Upper lobe of right lung (tissue), 1 donor: Measurements from ENCODE around the gene EHMT2. TPM values are rescaled to one million over a fixed set of nuclear protein-coding genes. Genes with fewer than 3 reads are reported as not detected.
"Not testable (repeated sequence)": the region's sequence is repeated elsewhere in the genome, so short reads cannot be mapped to it uniquely, and the experiment has no call there.

ENCODE experiments used
- ATAC-seq: fragments of 200-7000 bp; cut with Tn5 transposase; one replicate; pipeline ENCODE4 v1.9.1; 2020; ENCODE audit warnings: mild to moderate bottlenecking, moderate library complexity
- DNase-seq: peaks from one replicate; pipeline ENCODE4 v3.0.0-alpha.2; 2020
- H3K27ac ChIP-seq: fragments of 200-600 bp; one replicate; pipeline ENCODE4 v1.8.0; 2022
- H3K27me3 ChIP-seq: fragments of 200-600 bp; one replicate; pipeline ENCODE4 v1.8.0; 2022; ENCODE audit warnings: mild to moderate bottlenecking
- H3K36me3 ChIP-seq: fragments of 200-600 bp; one replicate; pipeline ENCODE4 v1.8.0; 2022
- H3K4me1 ChIP-seq: fragments of 200-600 bp; one replicate; pipeline ENCODE4 v1.8.0; 2022
- H3K4me3 ChIP-seq: fragments of 200-600 bp; one replicate; pipeline ENCODE4 v1.8.0; 2022; ENCODE audit warnings: mild to moderate bottlenecking
- H3K9me3 ChIP-seq: fragments of 200-600 bp; one replicate; pipeline ENCODE4 v1.8.0; 2022
- intact Hi-C: fragments of 100-400 bp; cut with DNase I; formaldehyde crosslinking; loops from one replicate; pipeline ENCODE4 v1.11.0; 2022
- total RNA-seq: library from RNA; stranded (reverse); fragmentation: NEBNext Ultra II Directional; extraction: Animal tissue kit (Norgen Biotek cat#: 25700); gene quantifications from one replicate; pipeline ENCODE4 v1.2.1, GENCODE V29; 2021
- TF ChIP-seq, protein P1 (sequence below): fragments of 200-600 bp; IDR thresholded peaks from one replicate; pipeline ENCODE4 v1.8.0; 2022; ENCODE audit warnings: antibody characterized with exemption
- donor health status: DM: no; HTN: yes; CAD: no; lungs with severe emphysema.

The EHMT2 gene
- total RNA-seq, 1 donor from 2014 or later, result 36.0 TPM

DNA sequence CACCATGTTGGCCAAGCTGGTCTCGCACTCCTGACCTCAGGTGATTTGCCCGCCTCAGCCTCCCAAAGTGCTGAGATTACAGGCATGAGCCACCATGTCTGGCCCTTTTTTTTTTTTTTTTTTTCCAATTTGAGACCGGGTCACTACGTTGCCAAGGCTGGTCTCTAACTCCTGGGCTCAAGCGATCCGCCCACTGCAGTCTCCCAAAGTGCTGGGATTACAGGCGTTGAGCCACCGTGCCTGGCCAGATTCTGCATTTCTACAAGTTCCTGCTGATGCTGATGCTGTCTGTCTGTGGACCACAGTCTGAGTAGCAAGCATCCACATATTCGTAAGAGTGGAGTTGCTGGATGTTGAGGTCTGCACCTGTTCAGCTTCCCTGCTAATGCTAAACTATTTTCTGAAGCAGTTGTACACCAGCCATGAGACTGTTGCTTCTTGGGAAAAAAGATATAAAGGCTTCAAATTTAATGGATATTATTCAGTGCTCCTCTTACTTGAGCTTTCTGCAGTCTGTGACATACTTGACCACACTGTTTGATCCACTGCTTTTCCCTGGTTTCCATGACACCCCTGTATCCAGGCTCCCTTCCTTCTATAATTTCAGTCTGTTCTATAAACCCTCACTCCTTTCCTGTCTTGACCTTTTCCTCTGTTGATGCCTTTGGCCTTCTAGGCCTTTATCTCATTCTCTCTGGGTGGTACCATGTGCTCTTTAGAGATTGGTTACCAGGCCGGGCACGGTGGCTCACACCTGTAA is 14.5 kb upstream of the EHMT2 start:
- no peaks in the 10 kb centered on the region for H3K27me3 ChIP-seq
- no peak overlapping the region for H3K27ac ChIP-seq
- H3K9me3 ChIP-seq, result no peaks in the 10 kb centered on the region
- no peak for DNase-seq
- H3K36me3 ChIP-seq, result no peaks in the 10 kb centered on the region
- ATAC-seq, result no peak
- TF ChIP-seq, protein P1, sequence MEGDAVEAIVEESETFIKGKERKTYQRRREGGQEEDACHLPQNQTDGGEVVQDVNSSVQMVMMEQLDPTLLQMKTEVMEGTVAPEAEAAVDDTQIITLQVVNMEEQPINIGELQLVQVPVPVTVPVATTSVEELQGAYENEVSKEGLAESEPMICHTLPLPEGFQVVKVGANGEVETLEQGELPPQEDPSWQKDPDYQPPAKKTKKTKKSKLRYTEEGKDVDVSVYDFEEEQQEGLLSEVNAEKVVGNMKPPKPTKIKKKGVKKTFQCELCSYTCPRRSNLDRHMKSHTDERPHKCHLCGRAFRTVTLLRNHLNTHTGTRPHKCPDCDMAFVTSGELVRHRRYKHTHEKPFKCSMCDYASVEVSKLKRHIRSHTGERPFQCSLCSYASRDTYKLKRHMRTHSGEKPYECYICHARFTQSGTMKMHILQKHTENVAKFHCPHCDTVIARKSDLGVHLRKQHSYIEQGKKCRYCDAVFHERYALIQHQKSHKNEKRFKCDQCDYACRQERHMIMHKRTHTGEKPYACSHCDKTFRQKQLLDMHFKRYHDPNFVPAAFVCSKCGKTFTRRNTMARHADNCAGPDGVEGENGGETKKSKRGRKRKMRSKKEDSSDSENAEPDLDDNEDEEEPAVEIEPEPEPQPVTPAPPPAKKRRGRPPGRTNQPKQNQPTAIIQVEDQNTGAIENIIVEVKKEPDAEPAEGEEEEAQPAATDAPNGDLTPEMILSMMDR, result no peak
- no peak overlapping the region for H3K4me3 ChIP-seq
- no peaks in the 10 kb centered on the region for H3K4me1 ChIP-seq
- intact Hi-C loops, result no loop called here

DNA sequence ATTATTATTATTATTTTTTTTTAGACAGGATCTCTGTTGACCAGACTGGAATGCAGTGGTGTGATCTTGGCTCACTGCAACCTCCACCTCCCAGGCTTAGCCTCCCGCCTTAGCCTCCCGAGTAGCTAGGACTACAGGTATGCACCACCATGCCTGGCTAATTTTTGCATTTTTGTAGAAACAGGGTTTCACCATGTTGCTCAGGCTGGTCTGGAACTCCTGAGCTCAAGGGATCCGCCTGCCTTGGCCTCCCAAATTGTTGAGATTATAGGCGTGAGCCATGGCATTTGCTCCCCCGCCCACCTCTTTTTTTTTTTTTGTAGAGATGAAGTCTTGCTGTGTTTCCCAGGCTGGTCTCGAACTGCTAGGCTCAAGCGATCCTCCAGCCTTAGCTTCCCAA is 11.8 kb upstream of the EHMT2 start:
- intact Hi-C loops, H3K4me1 ChIP-seq, H3K27ac ChIP-seq, DNase-seq, H3K27me3 ChIP-seq, H3K4me3 ChIP-seq, ATAC-seq, H3K9me3 ChIP-seq, H3K36me3 ChIP-seq: not testable (repeated sequence)

DNA sequence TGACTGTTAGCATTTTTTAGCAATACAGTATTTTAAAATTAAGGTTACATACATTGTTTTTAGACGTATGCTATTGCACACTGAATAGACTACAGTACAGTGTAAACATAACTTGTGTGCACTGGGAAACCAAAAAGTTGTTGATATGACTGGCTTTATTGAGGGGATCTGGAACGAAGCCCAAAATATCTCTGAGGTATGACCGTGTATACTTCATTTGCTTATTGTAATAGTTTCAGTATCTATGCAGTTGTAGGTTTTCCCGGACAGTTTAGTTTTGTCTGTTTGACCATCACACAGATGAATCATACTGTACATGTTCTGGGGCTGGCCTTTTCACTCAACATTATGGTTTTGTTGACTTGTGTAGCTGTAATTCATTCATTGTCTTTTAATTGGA is 11.3 kb upstream of the EHMT2 start:
- Histone ChIP-seq H3K4me3 (no peak overlapping the region), H3K4me1 (peaks cover 1% of the 10 kb centered on the region), H3K27me3 (no peaks in the 10 kb centered on the region), H3K9me3 (no peaks in the 10 kb centered on the region), H3K27ac (no peak overlapping the region), H3K36me3 (no peaks in the 10 kb centered on the region)
- TF ChIP-seq, protein P1, result no peak
- intact Hi-C loops, result no loop called here
- ATAC-seq (no peak), DNase-seq (no peak)

DNA sequence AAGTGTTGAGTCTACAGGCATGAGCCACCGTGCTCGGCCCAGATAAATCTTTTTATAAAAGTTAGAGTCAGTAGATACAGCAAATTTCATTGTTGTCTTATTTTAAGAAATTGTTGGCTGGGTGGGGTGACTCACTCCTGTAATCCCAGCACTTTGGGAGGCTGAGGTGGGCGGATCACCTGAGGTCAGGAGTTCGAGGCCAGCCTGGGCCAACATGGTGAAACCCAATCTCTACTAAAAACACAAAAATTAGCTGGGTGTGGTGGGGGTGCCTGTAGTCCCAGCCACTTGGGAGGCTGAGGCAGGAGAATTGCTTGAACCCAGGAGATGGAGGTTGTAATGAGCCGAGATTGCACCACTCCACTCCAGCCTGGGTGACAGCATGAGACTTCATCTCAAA is 10.8 kb upstream of the EHMT2 start:
- ATAC-seq, DNase-seq, H3K9me3 ChIP-seq, H3K27ac ChIP-seq, intact Hi-C loops, H3K36me3 ChIP-seq, H3K27me3 ChIP-seq, H3K4me3 ChIP-seq, H3K4me1 ChIP-seq: not testable (repeated sequence)

DNA sequence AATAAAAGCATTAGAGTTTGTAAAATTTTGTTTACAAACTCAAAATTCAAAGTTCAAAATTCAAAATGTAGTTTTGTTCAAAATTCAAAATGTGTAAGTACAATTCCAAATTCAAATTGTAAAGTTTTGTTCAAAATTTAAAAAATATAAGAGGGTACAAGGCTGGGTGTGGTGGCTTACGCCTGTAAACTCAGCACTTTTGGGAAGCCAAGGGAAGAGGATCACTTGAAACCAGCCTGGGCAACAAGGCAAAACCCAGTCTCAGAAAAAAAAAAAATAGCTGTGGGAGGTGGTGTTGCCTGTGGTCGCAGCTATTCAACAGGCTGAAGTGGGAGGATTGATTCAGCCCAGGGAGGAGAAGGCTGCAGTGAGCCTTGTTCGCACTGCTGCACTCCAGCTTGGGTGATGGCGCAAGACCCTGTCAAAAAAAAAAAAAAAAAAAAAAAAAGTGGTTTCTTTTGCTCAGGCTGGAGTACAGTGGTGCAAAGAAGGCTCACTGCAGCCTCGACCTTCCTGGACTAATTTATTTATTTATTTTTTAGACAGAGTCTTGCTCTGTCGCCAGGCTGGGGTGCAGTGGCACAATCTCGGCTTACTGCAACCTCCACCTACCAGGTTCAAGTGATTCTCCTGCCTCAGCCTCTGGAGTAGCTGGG is 9.8 kb upstream of the EHMT2 start:
- no peaks in the 10 kb centered on the region for H3K9me3 ChIP-seq
- H3K36me3 ChIP-seq, result no peaks in the 10 kb centered on the region
- H3K27ac ChIP-seq, result no peak overlapping the region
- DNase-seq, result no peak
- TF ChIP-seq, protein P1, result no peak
- peaks cover 15% of the 10 kb centered on the region for H3K4me1 ChIP-seq
- H3K27me3 ChIP-seq, result no peaks in the 10 kb centered on the region
- ATAC-seq, result peak; percentile 87
- intact Hi-C loops, result no loop called here
- H3K4me3 ChIP-seq, result no peak overlapping the region

DNA sequence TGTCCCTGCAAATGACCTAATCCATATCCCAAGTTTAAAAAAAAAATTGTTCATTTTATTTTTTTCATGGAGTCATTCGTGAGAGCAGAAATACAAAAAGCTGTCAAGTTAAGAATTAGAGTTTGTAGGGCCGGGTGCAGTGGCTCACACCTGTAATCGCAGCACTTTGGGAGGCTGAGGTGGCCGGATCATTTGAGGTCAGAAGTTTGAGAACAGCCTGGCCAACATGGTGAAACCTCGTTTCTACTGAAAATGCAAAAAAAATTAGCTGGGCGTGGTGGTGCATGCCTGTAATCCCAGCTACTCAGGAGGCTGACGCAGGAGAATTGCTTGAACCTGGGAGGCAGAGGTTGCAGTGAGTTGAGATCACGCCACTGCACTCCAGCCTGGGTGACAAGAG is 9.2 kb upstream of the EHMT2 start:
- DNase-seq, H3K27ac ChIP-seq, H3K36me3 ChIP-seq, H3K4me3 ChIP-seq, H3K9me3 ChIP-seq, H3K27me3 ChIP-seq, ATAC-seq, intact Hi-C loops: not testable (repeated sequence)
- H3K4me1 ChIP-seq, result peaks cover 15% of the 10 kb centered on the region

DNA sequence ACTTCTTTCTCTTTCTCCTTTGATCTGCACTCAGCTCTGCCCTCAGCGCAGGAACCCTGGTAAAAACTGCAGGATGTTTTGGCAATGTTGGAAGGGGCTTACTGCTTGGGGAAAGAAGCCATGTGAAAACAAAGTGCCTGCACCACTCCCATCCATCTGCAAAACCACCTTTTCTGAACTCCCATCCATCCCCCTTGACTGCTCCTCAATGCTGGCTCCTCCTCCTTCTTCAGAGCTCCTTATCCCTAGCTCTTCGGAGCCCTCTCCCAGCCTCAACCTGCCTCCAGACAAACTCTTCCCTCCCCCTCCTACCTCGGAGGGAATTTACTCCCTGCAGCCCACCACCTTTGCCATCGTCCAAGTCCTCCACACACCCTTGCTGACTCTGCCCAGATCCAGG is 8.6 kb upstream of the EHMT2 start:
- Histone ChIP-seq H3K4me3 (no peak overlapping the region), H3K36me3 (no peaks in the 10 kb centered on the region), H3K27me3 (no peaks in the 10 kb centered on the region), H3K4me1 (peaks cover 15% of the 10 kb centered on the region), H3K9me3 (no peaks in the 10 kb centered on the region), H3K27ac (no peak overlapping the region)
- ATAC-seq, result no peak
- TF ChIP-seq, protein P1, result no peak
- intact Hi-C loops, result no loop called here
- DNase-seq, result no peak
